ENCODE data around the gene FKBP5. TPM values are rescaled to one million over a fixed set of nuclear protein-coding genes. Genes with fewer than 3 reads are reported as not detected.
A peak's percentile ranks its signal among the peaks of the same experiment; 100 is the strongest.

Gene FKBP5
- total and polyA plus RNA-seq, 9 of the 15 experiments (the other 6 are each of a cell fraction or from before 2014, with no cell fraction given) = 32.7 to 151 (median 75.0) TPM

- TF ChIP-seq CBX3 (IDR thresholded peaks at IDR 0.05; ENCODE audit: borderline replicate concordance in 1 of 2, low read length in 2 of 2) (peak in 1 of 2 experiments; percentile 99; a peak in 2 of 3 replicates), MCM7 (IDR thresholded peaks at IDR 0.05) (no peak), FOXM1 (IDR thresholded peaks at IDR 0.05; ENCODE audit: low read depth) (no peak), FOXM1 (CRISPR knock-in tag; IDR thresholded peaks at IDR 0.05; ENCODE audit: low read depth) (no peak), CHAMP1 (IDR thresholded peaks at IDR 0.05) (peak; percentile 79; the same call in 1 of the 2 replicates), ZNF224 (CRISPR knock-in tag; IDR thresholded peaks at IDR 0.05) (no peak), ARID3A (IDR thresholded peaks at IDR 0.05; ENCODE audit: borderline replicate concordance, low read depth, low read length) (peak; percentile 25; the same call in 1 of the 2 replicates), IRF1 (CRISPR knock-in tag; IDR thresholded peaks at IDR 0.05; ENCODE audit: borderline replicate concordance) (no peak), ARID1B (IDR thresholded peaks at IDR 0.05) (peak; percentile 77), ZNF79 (CRISPR knock-in tag; IDR thresholded peaks at IDR 0.05; ENCODE audit: low read depth) (no peak), NKRF (IDR thresholded peaks at IDR 0.05; ENCODE audit: borderline replicate concordance) (no peak), MLLT1 (IDR thresholded peaks at IDR 0.05) (0 out of 4 replicates have a peak, but pooled peaks of 1 of the 2 experiments have one; percentile 40), KLF16 (IDR thresholded peaks at IDR 0.05) (no peak), ZNF23 (CRISPR knock-in tag; IDR thresholded peaks at IDR 0.05) (no peak), SRSF7 (optimal IDR thresholded peaks at IDR 0.05; ENCODE audit: low read depth, low read length) (no peak), HDAC2 (IDR thresholded peaks at IDR 0.05) (peak; percentile 26; the same call in 1 of the 2 replicates), ZNF398 (CRISPR knock-in tag; IDR thresholded peaks at IDR 0.05) (no peak)
These were observed 5.7 kb upstream of the FKBP5 start (continued) for GRCh38 chr6:35694462-35694861.
